H1 (cell line): ENCODE measurements around the gene COMMD6. TPM values are rescaled to one million over a fixed set of nuclear protein-coding genes. Genes with fewer than 3 reads are reported as not detected.

Experiments used
- ATF3 ChIP-seq: IDR thresholded peaks from 2 replicates; pipeline ENCODE4 v1.6.1; 2011; ENCODE audit warnings: low read depth, mild to moderate bottlenecking, low read length; ENCODE audit not compliant: insufficient read depth
- BCL11A ChIP-seq, 2 experiments: IDR thresholded peaks; one replicate each; pipeline ENCODE4 v1.6.1; 2011; ENCODE audit warnings: low read depth in 2 of 2, low read length in 2 of 2, mild to moderate bottlenecking in 2 of 2
- CBX5 ChIP-seq: fragments of 300-800, 300-1000 bp; sonication (generic); IDR thresholded peaks from 2 replicates; pipeline ENCODE4 v1.7.1; 2016; ENCODE audit warnings: antibody characterized with exemption, low read length, low read depth
- CREB1 ChIP-seq: IDR thresholded peaks from 2 replicates; pipeline ENCODE4 v1.6.1; 2012; ENCODE audit warnings: inconsistent platforms
- CTCF ChIP-seq, 3 experiments: IDR thresholded peaks; 1 replicate in 2 of 3; 2 replicates in 1 of 3; pipeline versions ENCODE4 v1.5.1 to v1.6.1; 2011; ENCODE audit warnings: low read length in 3 of 3, mild to moderate bottlenecking in 3 of 3, inconsistent platforms in 2 of 3, low read depth in 1 of 3, moderate library complexity in 1 of 3; ENCODE audit not compliant: insufficient read depth in 1 of 3; ENCODE audit errors: control extremely low read depth in 1 of 3
- EZH2 ChIP-seq: fragments of 200-600 bp; sonication (generic); IDR thresholded peaks from 2 replicates; pipeline ENCODE4 v1.7.1; 2012; ENCODE audit warnings: low read depth, mild to moderate bottlenecking, moderate library complexity, low read length, inconsistent platforms; ENCODE audit not compliant: severe bottlenecking
- GTF2F1 ChIP-seq: IDR thresholded peaks from 2 replicates; pipeline ENCODE4 v1.6.1; 2012; ENCODE audit warnings: low read depth, low read length, improper control_type of control experiment, borderline replicate concordance
- HDAC2 ChIP-seq, 2 experiments: fragments of 300-600 bp in 1 of 2; sonication (generic) in 1 of 2; IDR thresholded peaks; 2 replicates each; pipeline ENCODE4 v1.6.1; 2011 to 2012; ENCODE audit warnings: low read depth in 2 of 2, low read length in 2 of 2, mild to moderate bottlenecking in 2 of 2, moderate library complexity in 2 of 2, borderline replicate concordance in 1 of 2, inconsistent platforms in 1 of 2
- KDM1A ChIP-seq: fragments of 200-600, 300-600 bp; sonication (generic); IDR thresholded peaks from 2 replicates; pipeline ENCODE4 v1.7.1; 2016; ENCODE audit warnings: mild to moderate bottlenecking, low read length, borderline replicate concordance
- KDM4A ChIP-seq: IDR thresholded peaks from one replicate; pipeline ENCODE4 v1.7.1; 2012; ENCODE audit warnings: low read depth, mild to moderate bottlenecking, moderate library complexity, low read length, inconsistent platforms; ENCODE audit not compliant: severe bottlenecking
- KDM5A ChIP-seq: fragments of 200-600 bp; IDR thresholded peaks from 2 replicates; pipeline ENCODE4 v1.7.1; 2012; ENCODE audit warnings: mild to moderate bottlenecking, low read length, inconsistent platforms, mixed read lengths
- NRF1 ChIP-seq: IDR thresholded peaks from 2 replicates; pipeline ENCODE4 v1.6.1; 2011; ENCODE audit warnings: mild to moderate bottlenecking, low read depth, low read length, improper control_type of control experiment
- SAP30 ChIP-seq: fragments of 300-600 bp; sonication (generic); IDR thresholded peaks from 2 replicates; pipeline ENCODE4 v1.7.1; 2012; ENCODE audit warnings: low read length, moderate library complexity, mild to moderate bottlenecking, inconsistent platforms; ENCODE audit not compliant: insufficient read depth, insufficient replicate concordance
- SIX5 ChIP-seq: IDR thresholded peaks from 2 replicates; pipeline ENCODE4 v1.6.1; 2011; ENCODE audit warnings: mild to moderate bottlenecking, low read depth, low read length
- SRF ChIP-seq: IDR thresholded peaks from 2 replicates; pipeline ENCODE4 v1.6.1; 2011; ENCODE audit warnings: mild to moderate bottlenecking, low read depth, low read length, moderate library complexity
- SUZ12 ChIP-seq: fragments of 200-600 bp; sonication (generic); IDR thresholded peaks from 2 replicates; pipeline ENCODE4 v1.6.1; 2012; ENCODE audit warnings: mild to moderate bottlenecking, inconsistent platforms, low read length, moderate library complexity, mixed read lengths
- TAF1 ChIP-seq: IDR thresholded peaks from 2 replicates; pipeline ENCODE4 v1.6.1; 2011; ENCODE audit warnings: mild to moderate bottlenecking, low read depth, low read length
- TCF12 ChIP-seq: IDR thresholded peaks from 2 replicates; pipeline ENCODE4 v1.6.1; 2011; ENCODE audit warnings: low read depth, mild to moderate bottlenecking, low read length
- polyA plus RNA-seq, 7 experiments: library from polyadenylated mRNA; depleted of rRNA in 3 of 7; stranded (reverse) in 5 of 7; unstranded in 2 of 7; fragments of >200 nt in 5 of 7; fragments of 200-250 nt in 2 of 7; gene quantifications; 1 replicate in 5 of 7; 2 replicates in 1 of 7; 4 replicates in 1 of 7; pipeline versions ENCODE4 v1.2.1 to v1.2.3, GENCODE V29; 2011 to 2013; ENCODE audit warnings: missing spikeins in 2 of 7, mixed read lengths in 2 of 7
- total RNA-seq: library from RNA; stranded (reverse); fragmentation: NEBNext Ultra II Directional; extraction: Animal tissue kit (Norgen Biotek cat#: 25700); gene quantifications from 2 replicates; pipeline ENCODE4 v1.2.1, GENCODE V29; 2021
- TF ChIP-seq, protein P1 (sequence below): IDR thresholded peaks from 2 replicates; pipeline ENCODE4 v1.6.1; 2012; ENCODE audit warnings: inconsistent platforms
- TF ChIP-seq, protein P2 (sequence below): IDR thresholded peaks from 2 replicates; pipeline ENCODE4 v1.6.1; 2012; ENCODE audit warnings: inconsistent platforms

COMMD6 gene
- total and polyA plus RNA-seq, 2 of the 8 experiments (the other 6 are each of a cell fraction or from before 2014, with no cell fraction given), result 53.2 to 122 TPM

GRCh38 chr13:75482070-75482819 lies 55.4 kb downstream of the COMMD6 start, which contains the start of gene TBC1D4 (continued):
- TF ChIP-seq KDM5A, result no peak
- TF ChIP-seq KDM1A, result no peak
- peak; percentile 62 for TF ChIP-seq TAF1
- no peak for TF ChIP-seq SRF
- TF ChIP-seq SAP30, result no peak
- TF ChIP-seq, protein P1, sequence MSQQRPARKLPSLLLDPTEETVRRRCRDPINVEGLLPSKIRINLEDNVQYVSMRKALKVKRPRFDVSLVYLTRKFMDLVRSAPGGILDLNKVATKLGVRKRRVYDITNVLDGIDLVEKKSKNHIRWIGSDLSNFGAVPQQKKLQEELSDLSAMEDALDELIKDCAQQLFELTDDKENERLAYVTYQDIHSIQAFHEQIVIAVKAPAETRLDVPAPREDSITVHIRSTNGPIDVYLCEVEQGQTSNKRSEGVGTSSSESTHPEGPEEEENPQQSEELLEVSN, result peak; percentile 26; the same call in 1 of the 2 replicates
- peak; percentile 11 for TF ChIP-seq KDM4A
- TF ChIP-seq TCF12, result 0 out of 2 replicates have a peak, but pooled peaks have one; percentile 4
- no peak for TF ChIP-seq ATF3
- TF ChIP-seq EZH2, result no peak
- no peak for TF ChIP-seq SUZ12
- TF ChIP-seq CBX5, result no peak
- TF ChIP-seq HDAC2 (IDR thresholded peaks at IDR 0.05; ENCODE audit: borderline replicate concordance in 1 of 2, low read depth in 2 of 2, low read length in 2 of 2), result no peak
- TF ChIP-seq SIX5, result no peak
- TF ChIP-seq BCL11A (IDR thresholded peaks at IDR 0.05; ENCODE audit: low read depth in 2 of 2, low read length in 2 of 2), result no peak
- TF ChIP-seq CREB1, result peak; percentile 21; the same call in 1 of the 2 replicates
- TF ChIP-seq NRF1, result no peak
- TF ChIP-seq, protein P2, sequence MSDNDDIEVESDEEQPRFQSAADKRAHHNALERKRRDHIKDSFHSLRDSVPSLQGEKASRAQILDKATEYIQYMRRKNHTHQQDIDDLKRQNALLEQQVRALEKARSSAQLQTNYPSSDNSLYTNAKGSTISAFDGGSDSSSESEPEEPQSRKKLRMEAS, result peak; percentile 44
- peak; percentile 50 to 76 (median 65) for TF ChIP-seq CTCF (IDR thresholded peaks at IDR 0.05; ENCODE audit: control extremely low read depth in 1 of 3, insufficient read depth in 1 of 3, low read depth in 1 of 3, low read length in 3 of 3)
- TF ChIP-seq GTF2F1, result no peak
